GM21360 (cell line): ENCODE results near the gene TTC23.

Experiments used
- ATAC-seq: cut with Tn5 transposase; IDR thresholded peaks from one replicate; pipeline ENCODE4 v1.9.1; 2021; ENCODE audit warnings: mild to moderate bottlenecking, moderate library complexity; ENCODE audit not compliant: unreplicated experiment

TTC23 gene

DNA sequence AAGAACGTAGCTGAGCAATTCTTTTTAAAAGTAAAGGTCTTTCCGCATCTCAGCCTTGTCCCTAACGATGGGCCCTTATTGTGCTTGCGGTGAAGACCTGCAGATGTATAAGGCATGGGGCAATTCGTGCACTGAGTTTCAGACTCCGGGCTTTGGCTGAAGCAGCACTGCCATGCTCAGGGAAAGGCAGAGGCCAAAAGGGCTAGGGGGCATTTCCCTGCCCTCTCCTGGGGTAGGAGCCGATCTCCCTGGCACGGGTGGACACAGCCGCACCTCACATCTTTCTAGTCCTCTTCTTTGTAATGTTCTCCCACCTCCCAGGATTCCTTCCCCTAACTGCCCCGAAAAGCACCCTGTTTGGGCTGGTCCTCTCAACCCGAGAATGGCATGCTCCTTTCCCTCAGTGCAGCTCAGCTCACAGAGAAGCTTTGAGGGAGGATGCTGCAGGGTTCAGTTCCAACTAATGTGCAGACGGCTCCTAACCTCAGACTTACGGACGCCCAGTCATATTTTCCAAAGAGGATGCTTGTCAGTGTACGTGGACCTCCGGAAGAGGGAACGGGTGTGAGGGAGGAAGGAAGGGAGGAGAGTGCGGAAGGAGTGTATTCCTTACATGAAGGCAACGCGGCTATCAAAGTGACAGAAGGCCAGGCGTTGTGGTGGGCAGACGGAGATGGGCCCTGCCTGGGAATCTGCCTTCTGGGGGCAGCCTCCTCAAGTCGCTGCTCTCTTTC, 83.3 kb downstream of the TTC23 start:
- ATAC-seq = no peak

DNA sequence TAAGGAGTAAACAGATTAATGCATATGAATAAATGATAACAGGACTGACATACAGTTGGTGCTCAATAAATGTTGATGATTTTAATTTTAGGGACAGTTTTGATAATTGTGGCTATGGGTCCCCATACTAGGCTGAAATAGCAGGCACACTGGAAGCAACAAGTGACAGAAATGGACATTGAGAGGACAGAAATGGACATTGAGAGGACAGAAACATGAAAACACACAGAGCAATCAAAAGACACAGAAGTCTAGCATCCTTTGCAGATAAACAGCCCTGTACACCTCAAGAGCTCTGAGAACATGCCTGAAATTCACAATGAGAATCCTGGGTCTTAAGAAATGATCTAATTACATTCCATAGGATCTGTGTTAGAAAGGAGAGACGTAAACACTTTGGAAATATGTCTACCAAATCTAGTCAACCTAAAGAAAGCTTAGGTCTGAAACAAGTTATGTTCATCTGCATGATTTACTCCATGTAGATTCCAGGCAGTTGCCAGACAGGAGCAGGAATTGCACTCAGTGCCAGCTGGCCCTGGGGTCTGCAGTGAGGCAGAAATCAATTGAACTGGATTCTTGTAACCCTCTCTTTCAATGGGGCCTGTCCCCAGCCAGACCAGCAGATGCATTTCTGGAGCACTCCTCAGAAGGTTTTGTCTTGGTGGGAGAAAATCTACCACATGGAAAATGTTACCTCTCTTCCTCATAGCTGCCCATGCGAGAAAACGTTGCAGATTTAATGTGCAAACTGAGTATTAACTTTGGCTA, 84.2 kb downstream of the TTC23 start:
- ATAC-seq = no peak

DNA sequence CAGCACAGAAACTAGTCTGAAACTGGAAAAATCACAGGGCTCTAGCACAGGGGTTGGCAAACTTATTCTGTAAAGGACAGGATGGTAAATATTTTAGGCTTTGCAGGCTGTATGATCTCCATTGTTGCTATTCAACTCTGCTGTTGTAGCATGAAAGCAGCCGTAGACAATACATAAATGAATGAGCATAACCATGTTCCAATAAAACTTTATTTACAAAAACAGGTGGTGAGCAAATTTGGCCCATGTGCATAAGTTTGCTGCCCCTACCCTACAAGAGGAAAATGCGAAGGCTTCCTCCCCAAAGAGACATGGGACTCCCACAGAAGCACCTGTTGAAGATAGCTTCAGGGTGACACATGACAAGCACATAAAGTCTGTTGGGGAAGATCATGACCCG, 85.3 kb downstream of the TTC23 start:
- no peak for ATAC-seq

DNA sequence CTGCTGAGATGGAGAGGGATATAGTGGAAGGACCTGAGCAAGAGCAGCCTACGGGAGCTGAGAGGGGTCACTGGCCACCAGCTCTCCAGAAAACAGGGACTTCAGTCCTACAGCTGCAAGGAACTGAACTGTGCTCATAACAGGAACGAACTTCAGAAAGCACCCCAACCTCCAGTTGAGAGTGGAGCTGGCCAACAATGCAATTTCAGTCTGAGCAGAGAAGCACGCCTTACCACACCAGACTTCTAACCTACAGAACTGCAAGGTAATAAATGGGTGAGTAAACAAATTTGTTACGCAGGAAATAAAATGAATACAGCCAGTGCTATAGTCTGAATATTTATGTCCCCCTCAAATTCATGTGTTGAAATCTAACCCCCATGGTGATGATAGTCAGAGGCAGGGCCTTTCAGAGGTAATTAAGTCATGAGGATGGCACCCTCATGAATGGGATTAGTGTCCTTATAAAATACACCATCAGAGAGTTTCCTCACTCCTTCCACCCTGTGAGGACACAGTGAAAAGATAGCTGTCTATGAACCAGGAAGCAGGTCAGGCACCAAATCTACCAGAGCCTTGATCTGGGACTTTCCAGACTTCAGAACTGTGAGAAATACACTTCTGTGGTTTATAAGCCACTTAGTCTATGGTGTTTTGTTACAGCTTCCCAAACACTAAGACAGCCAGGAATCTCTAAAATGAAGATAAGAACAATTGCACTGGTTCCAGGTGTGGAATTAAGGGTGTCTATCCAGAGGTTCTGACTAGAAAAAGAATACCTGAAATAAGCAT, 85.9 kb downstream of the TTC23 start:
- ATAC-seq = no peak

DNA sequence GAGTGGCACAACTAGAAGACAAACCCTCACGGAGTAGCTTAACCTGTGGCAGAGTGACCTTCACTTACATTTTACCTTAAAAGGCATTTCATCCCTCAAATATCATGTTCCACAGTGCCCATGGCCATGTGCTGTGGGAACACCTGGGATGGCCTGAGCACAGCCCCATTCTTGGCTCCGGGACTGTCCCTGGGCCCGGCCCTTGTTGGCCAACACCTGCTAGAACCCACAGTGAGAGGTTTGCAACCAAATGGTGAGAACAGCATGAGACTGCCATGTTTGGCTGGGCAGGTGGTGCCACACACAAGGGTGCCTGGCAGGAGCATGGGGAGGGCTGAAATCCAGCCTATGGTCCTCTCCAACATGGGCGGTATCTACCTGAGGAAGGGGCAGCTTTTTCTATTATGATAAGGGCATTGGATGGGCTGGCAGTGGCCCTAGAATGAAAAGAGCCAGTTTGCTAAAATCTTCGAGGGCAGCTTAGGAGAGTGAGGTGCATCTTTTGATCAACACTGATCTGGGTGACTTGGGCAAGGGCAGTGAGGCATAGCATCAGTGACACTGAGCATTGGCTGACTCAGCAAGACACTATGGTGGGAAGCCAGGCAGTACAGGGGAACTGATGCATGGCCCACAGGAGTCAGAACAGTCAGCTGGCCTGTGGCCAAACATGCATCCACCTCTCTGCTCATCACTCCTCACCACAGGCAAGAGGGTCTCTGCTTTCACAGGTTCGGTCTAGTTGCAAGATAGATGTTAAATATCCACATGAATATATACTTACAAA, 90.6 kb downstream of the TTC23 start:
- no peak for ATAC-seq

DNA sequence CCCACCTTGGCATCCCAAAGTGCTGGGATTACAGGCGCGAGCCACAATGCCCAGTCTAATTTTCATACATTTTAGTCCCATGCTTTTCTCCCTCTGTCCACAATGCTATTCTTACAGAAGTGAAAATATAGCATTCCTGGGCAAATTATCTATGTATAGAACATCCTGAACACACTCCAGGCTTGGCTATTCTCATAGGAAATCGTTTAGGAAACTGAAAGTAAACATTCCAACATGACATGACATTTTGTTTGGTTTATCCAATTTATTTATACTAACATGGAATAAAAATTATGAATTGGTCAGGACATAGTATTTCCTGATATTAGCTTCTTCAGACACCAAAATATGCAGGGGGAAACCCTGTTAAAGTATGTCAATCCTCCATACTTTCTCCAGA, 91.9 kb downstream of the TTC23 start:
- no peak for ATAC-seq

DNA sequence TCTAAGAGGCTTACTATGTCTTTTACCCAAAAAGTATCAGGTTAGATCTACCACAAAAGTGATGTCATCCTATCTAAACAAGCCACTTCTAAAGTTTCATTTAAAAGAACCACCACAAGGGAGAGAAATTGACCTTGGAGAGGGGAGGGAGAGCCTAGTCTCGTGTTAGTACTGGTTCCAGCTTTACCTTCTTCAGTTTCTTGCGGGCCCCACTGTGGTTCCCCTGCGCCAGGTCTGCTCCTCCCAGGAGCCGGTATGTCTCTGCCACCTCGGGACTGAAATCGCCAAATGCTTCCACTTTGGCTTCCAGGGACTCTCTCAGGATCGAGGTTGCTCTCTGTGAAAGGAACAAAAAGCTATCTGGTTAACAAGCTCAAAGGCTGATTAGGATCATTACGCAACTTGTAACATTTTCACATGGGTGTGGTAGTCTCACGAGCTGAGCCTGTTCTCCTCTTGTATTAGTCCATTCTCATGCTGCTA, 93.4 kb downstream of the TTC23 start:
- ATAC-seq = no peak

DNA sequence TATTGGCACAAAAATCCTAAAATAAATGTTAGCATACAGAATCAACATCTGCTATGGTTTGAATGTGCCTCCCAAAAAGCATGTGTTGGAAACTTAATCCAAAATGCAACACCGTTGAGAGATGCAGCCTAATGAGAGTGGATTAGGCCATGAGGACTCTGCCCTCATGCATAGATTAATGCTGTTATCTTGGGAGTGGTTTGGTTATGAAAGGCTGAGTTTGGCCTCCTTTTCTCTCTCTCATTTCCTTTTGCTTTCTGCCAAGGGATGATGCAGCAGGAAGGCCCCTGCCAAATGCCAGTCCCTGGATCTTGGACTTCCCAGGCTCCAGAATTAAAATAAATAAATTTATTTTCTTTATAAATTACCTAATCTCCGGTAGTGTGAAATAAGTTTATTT, 95.1 kb downstream of the TTC23 start:
- no peak for ATAC-seq

DNA sequence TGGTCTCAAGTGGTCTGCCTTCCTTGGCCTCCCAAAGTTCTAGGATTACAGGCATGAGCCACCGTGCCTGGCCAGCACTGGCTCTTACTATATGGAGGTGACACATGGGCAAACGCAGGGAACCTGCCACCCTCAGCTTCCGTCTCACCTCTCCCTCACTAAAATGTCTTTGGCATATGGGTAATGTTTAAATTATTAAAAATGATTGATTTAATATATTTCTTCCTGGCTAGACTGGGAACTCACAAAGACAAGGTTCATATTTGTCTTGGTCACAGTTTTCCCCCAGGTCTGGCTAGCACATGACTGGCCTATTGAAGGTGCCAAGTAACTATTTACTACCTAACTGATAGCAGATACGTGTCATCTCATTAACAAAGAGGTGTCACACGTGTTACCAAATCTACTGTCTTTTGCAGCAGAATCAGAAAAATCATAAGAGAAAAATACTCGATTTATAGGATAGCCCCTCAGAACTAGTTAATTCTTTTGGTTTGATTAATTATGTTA, 96.3 kb downstream of the TTC23 start:
- no peak for ATAC-seq

DNA sequence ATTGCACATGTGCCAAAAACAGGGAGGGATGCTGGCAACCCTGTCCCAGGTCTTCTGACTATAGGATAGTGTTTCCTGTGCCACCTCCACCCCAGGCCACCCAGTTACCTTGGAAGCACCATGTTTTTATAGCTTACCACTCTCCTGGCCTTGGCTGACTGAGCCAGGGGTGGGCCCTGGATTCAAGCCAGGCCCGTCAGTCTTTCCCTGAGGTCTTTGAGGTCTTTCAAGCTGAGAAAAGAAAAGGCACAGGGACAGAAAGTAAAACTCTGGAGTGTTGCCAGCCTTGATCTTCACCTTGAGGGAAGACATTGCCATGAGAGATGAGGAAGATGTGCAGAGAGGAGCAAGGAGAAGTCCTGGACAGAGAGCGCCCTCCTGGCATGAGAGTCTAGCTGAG, 98.2 kb downstream of the TTC23 start:
- ATAC-seq = no peak

DNA sequence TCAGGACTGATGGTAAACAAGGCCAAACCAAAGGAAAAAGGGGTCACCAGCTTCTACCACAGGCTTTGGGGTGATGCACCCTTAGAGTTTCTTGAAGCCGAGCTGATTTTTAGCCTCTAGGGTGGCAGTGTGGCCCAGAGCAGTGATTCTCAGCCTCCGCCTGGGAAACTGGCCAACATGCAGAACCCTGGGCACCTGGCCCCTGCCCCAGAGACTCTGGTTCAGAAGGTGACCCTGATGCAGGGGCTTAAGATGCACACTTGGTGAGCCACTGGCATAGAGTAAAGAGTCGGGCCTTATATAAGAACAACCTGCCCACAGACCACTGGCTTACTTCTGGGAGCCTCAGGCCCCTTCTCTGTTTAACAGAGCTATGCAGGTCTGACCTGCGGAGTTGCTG, 100.0 kb downstream of the TTC23 start:
- no peak for ATAC-seq

DNA sequence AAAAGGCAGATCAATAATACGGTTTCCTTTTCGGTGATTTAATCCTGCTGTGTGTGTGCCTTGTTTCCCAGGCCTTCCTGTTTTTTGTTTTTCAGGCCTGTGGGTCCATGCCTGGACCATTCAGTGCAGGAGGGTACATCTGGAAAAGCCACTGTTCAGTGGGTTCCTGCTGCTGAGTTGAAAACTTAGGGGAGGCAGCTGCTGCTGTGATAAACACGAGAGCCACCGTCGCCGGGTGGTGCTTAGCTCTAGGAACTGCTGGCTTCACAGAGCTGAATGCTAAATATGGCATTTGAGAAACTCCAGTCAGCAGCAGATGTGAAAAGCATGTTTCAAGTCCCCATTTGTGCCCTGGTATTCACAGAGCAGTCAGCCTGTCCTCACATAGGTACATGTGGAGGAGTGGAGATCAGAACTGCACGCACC, 100.5 kb downstream of the TTC23 start:
- no peak for ATAC-seq

DNA sequence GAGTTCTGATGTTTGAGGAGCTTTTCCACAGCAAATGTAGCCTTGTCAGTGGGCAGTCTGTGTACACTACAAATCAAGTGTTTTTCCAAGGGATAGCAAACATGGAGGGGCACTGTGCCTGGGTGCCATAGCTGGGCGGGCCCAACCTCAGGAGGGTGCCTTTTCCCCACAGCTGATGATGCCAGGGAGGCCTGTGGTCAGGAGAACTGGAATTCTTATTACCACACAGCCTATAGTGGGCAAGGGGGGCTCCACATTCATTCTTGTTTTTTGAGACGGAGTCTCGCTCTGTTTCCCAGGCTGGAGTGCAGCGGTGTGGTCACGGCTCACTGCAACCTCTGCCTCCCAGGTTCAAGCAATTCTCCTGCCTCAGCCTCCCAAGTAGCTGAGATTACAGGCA, 102.7 kb downstream of the TTC23 start:
- no peak for ATAC-seq

DNA sequence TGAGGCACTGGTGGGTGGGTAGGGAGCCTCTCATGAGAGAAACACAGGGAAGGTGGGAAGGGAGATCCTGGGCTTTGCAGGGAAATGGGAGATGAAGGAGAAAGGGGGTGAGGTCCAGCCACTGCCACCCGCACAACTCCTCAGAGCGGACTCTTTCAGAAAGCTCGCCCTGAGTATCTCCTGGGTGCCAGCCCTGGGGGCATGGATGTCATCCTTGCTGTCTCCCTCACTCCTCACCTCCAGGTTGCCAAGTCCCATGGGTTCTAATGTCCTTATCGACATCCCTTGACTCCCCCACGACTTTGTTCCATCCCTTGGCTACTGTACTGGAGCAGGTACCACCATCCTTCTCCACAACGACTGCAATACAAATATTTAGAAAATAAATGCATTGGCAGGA, 103.6 kb downstream of the TTC23 start:
- no peak for ATAC-seq

DNA sequence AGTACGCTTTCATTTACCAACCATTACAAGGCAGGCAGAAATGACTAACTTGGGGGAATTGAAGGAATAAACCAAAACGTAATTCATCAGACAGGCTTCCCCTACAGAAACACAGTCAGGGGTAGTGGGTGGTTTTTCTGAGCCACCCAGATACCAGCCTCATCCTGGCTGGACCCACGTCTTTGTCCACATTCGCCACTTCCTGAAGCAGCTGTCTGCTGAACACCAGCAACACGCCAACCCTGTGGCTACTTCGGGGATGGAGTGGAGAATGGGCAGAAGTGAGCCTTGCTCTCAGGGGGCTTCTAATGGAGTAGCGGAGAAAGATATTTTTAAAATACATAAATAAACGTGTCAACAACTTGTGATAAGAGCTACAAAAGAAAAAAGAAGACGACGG, 104.4 kb downstream of the TTC23 start:
- ATAC-seq = no peak

DNA sequence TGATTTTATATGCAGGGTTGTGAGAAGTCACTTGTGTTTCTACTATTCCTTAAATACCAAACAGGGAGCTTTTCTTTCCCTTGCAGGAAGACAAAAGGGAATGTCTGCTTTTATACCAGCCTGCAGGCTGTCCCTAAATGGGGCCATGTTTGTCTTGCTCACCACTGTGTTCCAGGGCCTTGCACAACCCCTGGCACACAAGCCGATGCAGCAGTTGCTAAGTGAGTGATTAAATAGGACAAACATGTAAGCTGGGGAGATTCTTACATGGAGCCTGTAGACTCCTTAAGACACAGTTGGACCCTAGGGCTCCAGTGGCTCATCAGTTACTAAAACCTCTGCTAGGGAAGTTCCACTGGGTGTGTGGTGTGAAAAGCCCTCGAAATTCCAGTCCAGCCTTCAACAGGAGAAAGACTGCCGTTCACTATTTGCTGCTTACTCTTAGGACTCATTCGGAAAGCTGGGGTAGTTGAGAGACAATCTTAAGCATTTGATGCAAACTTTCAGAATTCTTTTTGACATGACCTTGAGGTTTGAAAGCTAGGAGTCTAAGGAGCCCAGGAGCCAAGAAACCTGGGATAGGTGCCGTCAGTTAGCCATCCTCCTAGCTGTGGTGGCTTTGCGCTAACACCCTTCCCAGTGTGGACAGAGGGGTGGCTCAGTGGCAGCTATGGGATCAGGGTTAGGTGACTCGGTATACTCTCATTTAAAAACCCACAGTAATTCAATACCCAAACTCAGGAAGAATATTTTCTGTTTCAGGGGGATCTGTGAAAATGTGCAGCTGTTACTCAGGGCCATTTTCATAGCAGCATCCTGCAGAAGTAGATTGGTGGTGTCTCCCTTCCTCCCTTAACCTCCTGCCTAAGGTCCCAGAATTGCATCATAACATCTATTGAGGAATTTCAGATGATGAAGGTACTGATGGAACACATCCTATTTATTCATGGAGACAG, 105.4 kb downstream of the TTC23 start:
- ATAC-seq = no peak

DNA sequence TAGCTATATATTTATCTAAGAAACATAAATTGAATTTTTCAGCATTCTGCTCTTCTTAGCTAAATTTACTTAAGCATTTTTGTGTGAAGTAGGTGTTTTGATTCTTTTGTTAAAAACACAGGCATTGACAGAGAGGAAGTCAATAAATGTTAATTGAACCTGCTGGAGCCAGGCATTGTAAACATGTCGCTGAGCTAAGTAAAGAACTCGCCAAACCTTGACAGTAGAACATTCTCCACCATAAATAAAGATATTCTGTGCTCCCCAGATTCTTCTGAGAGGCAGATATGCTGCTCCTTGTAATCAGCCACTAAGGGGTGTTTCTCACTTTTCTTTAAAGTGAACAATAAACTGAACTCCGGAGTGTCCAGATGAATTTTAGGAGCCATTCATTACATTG, 106.1 kb downstream of the TTC23 start:
- ATAC-seq = no peak

DNA sequence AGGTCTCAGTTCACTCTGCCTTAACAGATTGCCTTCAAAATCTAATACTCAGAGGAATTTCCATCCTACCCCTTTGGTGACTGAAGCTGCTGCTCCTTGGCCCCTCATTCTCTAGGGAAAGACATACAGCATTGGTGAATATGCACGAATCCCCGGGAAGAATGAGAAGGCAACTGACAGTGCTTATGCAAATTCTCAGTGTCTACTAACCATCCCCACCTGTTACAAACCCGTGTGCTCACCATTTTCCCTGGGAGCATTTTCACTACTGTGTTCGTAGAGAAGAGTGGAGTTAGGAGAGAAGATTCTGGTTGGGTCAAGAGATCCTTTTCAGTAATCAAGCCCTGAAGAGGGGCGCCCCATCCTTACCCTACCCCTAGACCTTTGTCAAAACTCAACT, 106.8 kb downstream of the TTC23 start:
- ATAC-seq = no peak

DNA sequence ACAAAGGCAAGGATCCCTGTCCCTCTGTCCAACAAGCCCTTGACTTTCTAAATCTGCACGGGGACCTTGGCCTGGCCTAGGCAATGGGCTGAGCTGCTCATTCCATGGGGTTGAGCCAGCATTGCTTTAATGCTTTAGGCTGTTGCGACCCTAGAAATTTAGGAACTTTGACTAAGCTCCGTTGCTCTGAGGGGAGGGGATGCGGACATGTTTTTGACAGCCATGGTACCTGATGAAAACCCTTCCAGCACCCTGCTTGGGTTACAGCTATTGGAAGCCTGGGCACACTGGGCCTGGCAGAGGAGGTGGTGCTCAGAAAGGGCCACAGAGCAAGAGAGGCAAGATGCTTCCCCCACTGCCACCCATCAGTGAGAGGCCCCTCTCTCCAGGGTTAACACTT, 107.4 kb downstream of the TTC23 start:
- ATAC-seq = no peak

DNA sequence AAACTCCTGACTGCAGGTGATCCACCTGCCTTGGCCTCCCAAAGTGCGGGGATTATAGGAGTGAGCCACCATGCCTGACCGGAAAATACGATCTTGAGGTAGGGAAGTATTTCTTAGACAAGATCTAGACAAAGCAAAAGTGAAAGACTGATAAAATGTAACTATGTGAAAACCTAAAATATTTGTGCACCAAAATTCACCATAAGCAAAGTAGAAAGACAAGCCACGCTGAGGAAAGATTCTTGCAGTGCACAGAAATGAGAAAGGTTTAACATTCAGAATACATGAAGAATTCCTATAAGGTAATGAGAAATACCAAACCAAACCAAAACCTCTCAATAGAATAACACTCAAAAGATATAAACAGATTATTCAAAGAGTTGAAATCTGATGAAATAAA, 108.8 kb downstream of the TTC23 start:
- ATAC-seq = no peak
